GM04503 (cell line): ENCODE data around the gene MORC1.

Experiments used
- DNase-seq: peaks from one replicate; pipeline ENCODE4 v3.0.0-alpha.2; 2012; ENCODE audit warnings: low read depth

Gene MORC1

DNA sequence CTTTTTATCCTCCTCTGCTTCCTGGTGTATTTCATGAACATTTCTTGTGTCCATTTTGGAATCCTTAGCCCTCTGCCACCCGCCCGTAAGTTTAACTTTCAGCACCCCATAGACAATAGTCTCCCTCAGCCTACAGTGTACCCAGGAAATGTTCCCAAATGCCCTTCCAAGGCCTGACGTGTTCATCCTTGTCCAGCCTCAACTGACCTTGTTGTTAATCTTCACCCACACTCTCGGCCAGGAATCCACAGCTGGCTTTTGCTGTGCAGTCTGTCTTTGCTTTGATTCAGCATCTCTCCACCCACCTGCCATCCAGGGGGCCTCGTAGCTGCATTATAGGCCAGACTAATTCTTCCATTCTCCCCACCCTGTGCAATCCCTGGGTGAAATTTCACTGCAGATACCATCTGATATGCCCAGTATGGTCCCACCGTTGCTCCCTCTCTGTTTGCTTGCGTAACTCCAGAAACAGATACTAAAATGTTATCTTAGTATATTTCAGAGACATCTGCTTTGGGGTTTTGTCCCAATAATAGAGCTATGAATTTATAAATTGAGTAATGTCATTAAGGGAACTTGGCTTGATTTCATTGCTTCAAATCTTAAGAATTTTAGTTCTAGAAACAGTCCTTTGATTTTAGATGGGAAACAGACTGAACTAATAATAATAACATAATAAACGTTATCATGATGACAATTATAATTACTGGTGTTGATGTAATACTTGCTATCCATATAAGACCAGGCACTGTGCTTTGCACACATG is 180.8 kb downstream of the MORC1 start:
- DNase-seq: no peak

DNA sequence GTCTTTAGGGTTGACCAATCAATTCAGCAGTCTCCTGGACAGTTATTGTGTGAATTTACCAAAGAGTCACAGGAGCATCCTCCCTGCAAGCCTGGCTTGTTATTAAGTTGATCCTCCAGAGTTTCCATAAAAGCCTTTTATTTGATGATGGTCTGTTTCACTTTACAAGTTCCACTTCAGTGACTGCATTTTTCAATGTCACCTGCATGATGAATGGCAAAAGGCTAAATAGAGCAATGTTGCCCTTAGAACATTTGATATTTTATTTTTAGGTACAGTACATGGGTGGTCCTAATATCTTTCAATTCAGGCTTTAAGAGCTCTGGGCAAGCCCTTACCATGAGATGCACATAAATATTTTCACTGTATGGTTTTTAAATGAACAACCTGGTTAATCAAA is 186.9 kb downstream of the MORC1 start:
- no peak for DNase-seq

DNA sequence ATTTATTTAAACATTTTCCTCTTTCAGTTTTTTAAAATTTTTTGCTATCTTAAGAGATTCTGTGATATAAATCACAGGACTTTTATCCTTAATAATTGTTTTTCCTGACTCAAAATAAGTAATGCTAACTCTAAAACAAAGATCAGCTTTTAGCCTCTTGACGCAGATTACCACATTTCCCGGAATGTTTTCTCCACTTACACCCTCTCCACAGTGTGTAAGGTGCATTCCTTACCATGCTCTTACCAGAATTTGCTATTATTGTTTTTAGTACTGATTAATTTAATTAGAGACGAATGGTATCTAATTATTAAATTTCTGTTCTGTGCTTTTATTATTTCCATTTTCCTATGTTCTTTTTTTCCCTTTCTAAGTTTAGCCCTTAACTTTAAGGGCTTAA is 199.1 kb downstream of the MORC1 start:
- no peak for DNase-seq

DNA sequence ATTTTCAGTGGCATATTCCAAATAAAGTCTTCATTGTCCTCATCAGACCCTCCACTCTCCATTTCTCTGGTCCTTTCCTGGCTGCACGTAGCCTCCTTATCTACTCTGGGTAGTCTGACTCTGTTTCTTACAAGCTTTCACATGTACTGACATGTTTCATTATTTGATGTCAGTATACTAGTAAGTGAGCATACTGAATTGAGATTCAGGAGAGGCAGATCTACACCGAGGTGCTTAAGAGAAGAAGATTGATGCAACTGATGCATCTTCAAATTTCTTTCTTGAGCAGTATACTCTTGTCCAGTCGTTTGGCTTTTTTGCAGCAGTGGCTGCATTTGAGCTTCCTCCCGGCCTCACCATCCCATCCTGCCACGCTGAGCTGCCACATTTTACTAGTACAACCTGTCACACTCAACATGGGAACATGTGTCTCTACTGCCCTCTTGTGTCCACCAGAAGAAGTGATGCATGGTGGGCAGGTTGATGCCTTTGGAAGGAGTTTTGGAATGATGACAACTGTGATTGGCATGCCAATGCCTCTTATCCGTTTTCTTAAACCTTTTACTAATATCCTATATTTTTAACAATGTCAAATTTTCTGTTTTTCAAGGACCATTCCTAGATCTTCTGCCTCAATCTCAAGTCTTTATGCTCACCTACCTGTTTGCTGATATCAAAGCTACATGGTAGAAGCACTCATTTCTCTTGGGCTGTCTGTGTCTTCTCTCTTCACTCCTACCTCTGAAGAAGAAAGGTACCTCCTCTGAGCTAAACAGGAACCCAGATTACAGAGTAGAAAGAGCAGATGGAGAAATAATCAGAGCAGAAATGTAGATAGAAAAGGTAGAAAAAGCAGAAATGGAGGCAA is 202.9 kb downstream of the MORC1 start:
- no peak for DNase-seq

DNA sequence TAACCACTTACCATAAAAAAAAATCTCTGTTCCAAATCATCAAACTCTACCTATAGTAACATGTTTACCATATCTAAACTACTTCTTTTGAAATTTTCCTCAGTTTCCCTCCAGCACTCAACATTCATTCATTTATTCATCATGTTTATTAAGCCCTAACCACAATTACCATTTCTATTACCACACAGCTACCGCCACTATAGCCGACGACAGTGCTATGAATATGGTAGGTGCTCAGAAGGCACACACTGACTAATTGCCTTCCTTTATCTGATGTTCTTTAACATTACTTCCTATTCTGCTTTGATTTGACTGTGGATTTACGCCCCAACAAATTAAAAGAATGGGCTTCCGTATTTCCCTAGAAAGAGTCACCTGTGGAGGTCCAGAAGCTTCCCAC is 208.1 kb downstream of the MORC1 start:
- no peak for DNase-seq
